ENCODE data around the gene B3GAT2.

B3GAT2 gene

GRCh38 chr6:70894001-70894400 lies 62.9 kb downstream of the B3GAT2 start:
- Histone ChIP-seq H3K9ac (ENCODE audit: low read depth, low read length) (no peak overlapping the region), H3K4me2 (ENCODE audit: low read length) (no peak overlapping the region), H3K9me3 (replicated peaks; ENCODE audit: low read length) (no peaks in the 10 kb centered on the region), H3K27me3 (ENCODE audit: control insufficient read depth, insufficient read depth, low read length) (peaks cover 22% of the 10 kb centered on the region), H3K4me1 (ENCODE audit: control insufficient read depth, insufficient read depth, low read length) (no peaks in the 10 kb centered on the region), H3K36me3 (ENCODE audit: insufficient read depth, low read length) (no peaks in the 10 kb centered on the region), H3K4me3 (ENCODE audit: low read length) (no peak overlapping the region)

GRCh38 chr6:70889270-70889669 lies 67.6 kb downstream of the B3GAT2 start:
- Histone ChIP-seq H3K36me3 (ENCODE audit: insufficient read depth, low read length) (no peaks in the 10 kb centered on the region), H3K27me3 (ENCODE audit: control insufficient read depth, insufficient read depth, low read length) (peaks cover 38% of the 10 kb centered on the region), H3K4me3 (ENCODE audit: low read length) (no peak overlapping the region), H3K9me3 (replicated peaks; ENCODE audit: low read length) (no peaks in the 10 kb centered on the region), H3K4me2 (ENCODE audit: low read length) (no peak overlapping the region), H3K9ac (ENCODE audit: low read depth, low read length) (no peak overlapping the region), H3K4me1 (ENCODE audit: control insufficient read depth, insufficient read depth, low read length) (no peaks in the 10 kb centered on the region)

GRCh38 chr6:70886661-70887060 lies 70.2 kb downstream of the B3GAT2 start:
- H3K27me3 ChIP-seq (ENCODE audit: control insufficient read depth, insufficient read depth, low read length) = peaks cover 29% of the 10 kb centered on the region
- H3K4me1 ChIP-seq (ENCODE audit: control insufficient read depth, insufficient read depth, low read length) = no peaks in the 10 kb centered on the region
- H3K36me3 ChIP-seq (ENCODE audit: insufficient read depth, low read length) = no peaks in the 10 kb centered on the region
- H3K4me2 ChIP-seq (ENCODE audit: low read length) = no peak overlapping the region
- no peaks in the 10 kb centered on the region for H3K9me3 ChIP-seq (replicated peaks; ENCODE audit: low read length)
- no peak overlapping the region for H3K4me3 ChIP-seq (ENCODE audit: low read length)
- no peak overlapping the region for H3K9ac ChIP-seq (ENCODE audit: low read depth, low read length)

- no peaks in the 10 kb centered on the region for H3K9me3 ChIP-seq (replicated peaks; ENCODE audit: low read length)
- H3K27me3 ChIP-seq (ENCODE audit: control insufficient read depth, insufficient read depth, low read length) = peaks cover 30% of the 10 kb centered on the region
- H3K4me2 ChIP-seq (ENCODE audit: low read length) = no peak overlapping the region
- H3K9ac ChIP-seq (ENCODE audit: low read depth, low read length) = no peak overlapping the region
- H3K4me3 ChIP-seq (ENCODE audit: low read length) = no peak overlapping the region
- H3K36me3 ChIP-seq (ENCODE audit: insufficient read depth, low read length) = no peaks in the 10 kb centered on the region
- H3K4me1 ChIP-seq (ENCODE audit: control insufficient read depth, insufficient read depth, low read length) = no peaks in the 10 kb centered on the region
These were observed 70.8 kb downstream of the B3GAT2 start for GRCh38 chr6:70886071-70886470.

GRCh38 chr6:70884074-70884983 lies 72.5 kb downstream of the B3GAT2 start:
- Histone ChIP-seq H3K4me3 (ENCODE audit: low read length) (no peak overlapping the region), H3K9ac (ENCODE audit: low read depth, low read length) (no peak overlapping the region), H3K4me2 (ENCODE audit: low read length) (no peak overlapping the region), H3K9me3 (replicated peaks; ENCODE audit: low read length) (no peaks in the 10 kb centered on the region), H3K27me3 (ENCODE audit: control insufficient read depth, insufficient read depth, low read length) (peaks cover 30% of the 10 kb centered on the region), H3K4me1 (ENCODE audit: control insufficient read depth, insufficient read depth, low read length) (no peaks in the 10 kb centered on the region), H3K36me3 (ENCODE audit: insufficient read depth, low read length) (no peaks in the 10 kb centered on the region)

- Histone ChIP-seq H3K27me3 (ENCODE audit: control insufficient read depth, insufficient read depth, low read length) (peaks cover 24% of the 10 kb centered on the region), H3K4me1 (ENCODE audit: control insufficient read depth, insufficient read depth, low read length) (no peaks in the 10 kb centered on the region), H3K9ac (ENCODE audit: low read depth, low read length) (no peak overlapping the region), H3K4me3 (ENCODE audit: low read length) (no peak overlapping the region), H3K4me2 (ENCODE audit: low read length) (no peak overlapping the region), H3K36me3 (ENCODE audit: insufficient read depth, low read length) (no peaks in the 10 kb centered on the region), H3K9me3 (replicated peaks; ENCODE audit: low read length) (no peaks in the 10 kb centered on the region)
These were observed 77.4 kb downstream of the B3GAT2 start for GRCh38 chr6:70879496-70879895.

GRCh38 chr6:70874181-70874913 lies 82.5 kb downstream of the B3GAT2 start:
- H3K36me3 ChIP-seq (ENCODE audit: insufficient read depth, low read length) = no peaks in the 10 kb centered on the region
- no peak overlapping the region for H3K4me2 ChIP-seq (ENCODE audit: low read length)
- H3K9ac ChIP-seq (ENCODE audit: low read depth, low read length) = no peak overlapping the region
- no peak overlapping the region for H3K4me3 ChIP-seq (ENCODE audit: low read length)
- H3K9me3 ChIP-seq (replicated peaks; ENCODE audit: low read length) = no peaks in the 10 kb centered on the region
- H3K27me3 ChIP-seq (ENCODE audit: control insufficient read depth, insufficient read depth, low read length) = peaks cover 25% of the 10 kb centered on the region
- H3K4me1 ChIP-seq (ENCODE audit: control insufficient read depth, insufficient read depth, low read length) = no peaks in the 10 kb centered on the region

- no peaks in the 10 kb centered on the region for H3K9me3 ChIP-seq (replicated peaks; ENCODE audit: low read length)
- H3K4me2 ChIP-seq (ENCODE audit: low read length) = no peak overlapping the region
These were observed 84.4 kb downstream of the B3GAT2 start for GRCh38 chr6:70872469-70872868.

GRCh38 chr6:70864401-70864800 lies 92.5 kb downstream of the B3GAT2 start:
- Histone ChIP-seq H3K4me3 (ENCODE audit: low read length) (no peak overlapping the region), H3K4me2 (ENCODE audit: low read length) (no peak overlapping the region), H3K9ac (ENCODE audit: low read depth, low read length) (no peak overlapping the region), H3K36me3 (ENCODE audit: insufficient read depth, low read length) (no peaks in the 10 kb centered on the region), H3K4me1 (ENCODE audit: control insufficient read depth, insufficient read depth, low read length) (no peaks in the 10 kb centered on the region), H3K27me3 (ENCODE audit: control insufficient read depth, insufficient read depth, low read length) (no peaks in the 10 kb centered on the region), H3K9me3 (replicated peaks; ENCODE audit: low read length) (no peaks in the 10 kb centered on the region)

More at GRCh38 chr6:70872469-70872868, 84.4 kb downstream of the B3GAT2 start:
- Histone ChIP-seq H3K4me3 (ENCODE audit: low read length) (no peak overlapping the region), H3K4me1 (ENCODE audit: control insufficient read depth, insufficient read depth, low read length) (no peaks in the 10 kb centered on the region), H3K9ac (ENCODE audit: low read depth, low read length) (no peak overlapping the region), H3K27me3 (ENCODE audit: control insufficient read depth, insufficient read depth, low read length) (peaks cover 18% of the 10 kb centered on the region), H3K36me3 (ENCODE audit: insufficient read depth, low read length) (no peaks in the 10 kb centered on the region)

GRCh38 chr6:70863343-70863742 lies 93.5 kb downstream of the B3GAT2 start:
- Histone ChIP-seq H3K9me3 (replicated peaks; ENCODE audit: low read length) (no peaks in the 10 kb centered on the region), H3K9ac (ENCODE audit: low read depth, low read length) (no peak overlapping the region), H3K36me3 (ENCODE audit: insufficient read depth, low read length) (no peaks in the 10 kb centered on the region), H3K27me3 (ENCODE audit: control insufficient read depth, insufficient read depth, low read length) (no peaks in the 10 kb centered on the region), H3K4me2 (ENCODE audit: low read length) (no peak overlapping the region), H3K4me3 (ENCODE audit: low read length) (no peak overlapping the region), H3K4me1 (ENCODE audit: control insufficient read depth, insufficient read depth, low read length) (no peaks in the 10 kb centered on the region)

GRCh38 chr6:70860920-70861319 lies 95.9 kb downstream of the B3GAT2 start:
- Histone ChIP-seq H3K9me3 (replicated peaks; ENCODE audit: low read length) (no peaks in the 10 kb centered on the region), H3K9ac (ENCODE audit: low read depth, low read length) (no peak overlapping the region), H3K4me3 (ENCODE audit: low read length) (no peak overlapping the region), H3K27me3 (ENCODE audit: control insufficient read depth, insufficient read depth, low read length) (no peaks in the 10 kb centered on the region), H3K4me1 (ENCODE audit: control insufficient read depth, insufficient read depth, low read length) (no peaks in the 10 kb centered on the region), H3K4me2 (ENCODE audit: low read length) (no peak overlapping the region), H3K36me3 (ENCODE audit: insufficient read depth, low read length) (no peaks in the 10 kb centered on the region)

Measured in skeletal muscle satellite cell (primary cell).